CD1c-positive myeloid dendritic cell (primary cell): ENCODE data around the gene COX6A1.

Experiments used
- DNase-seq: peaks from one replicate; pipeline ENCODE4 v3.0.0-alpha.2; 2016; ENCODE audit errors: extremely low spot score

The COX6A1 gene

DNA sequence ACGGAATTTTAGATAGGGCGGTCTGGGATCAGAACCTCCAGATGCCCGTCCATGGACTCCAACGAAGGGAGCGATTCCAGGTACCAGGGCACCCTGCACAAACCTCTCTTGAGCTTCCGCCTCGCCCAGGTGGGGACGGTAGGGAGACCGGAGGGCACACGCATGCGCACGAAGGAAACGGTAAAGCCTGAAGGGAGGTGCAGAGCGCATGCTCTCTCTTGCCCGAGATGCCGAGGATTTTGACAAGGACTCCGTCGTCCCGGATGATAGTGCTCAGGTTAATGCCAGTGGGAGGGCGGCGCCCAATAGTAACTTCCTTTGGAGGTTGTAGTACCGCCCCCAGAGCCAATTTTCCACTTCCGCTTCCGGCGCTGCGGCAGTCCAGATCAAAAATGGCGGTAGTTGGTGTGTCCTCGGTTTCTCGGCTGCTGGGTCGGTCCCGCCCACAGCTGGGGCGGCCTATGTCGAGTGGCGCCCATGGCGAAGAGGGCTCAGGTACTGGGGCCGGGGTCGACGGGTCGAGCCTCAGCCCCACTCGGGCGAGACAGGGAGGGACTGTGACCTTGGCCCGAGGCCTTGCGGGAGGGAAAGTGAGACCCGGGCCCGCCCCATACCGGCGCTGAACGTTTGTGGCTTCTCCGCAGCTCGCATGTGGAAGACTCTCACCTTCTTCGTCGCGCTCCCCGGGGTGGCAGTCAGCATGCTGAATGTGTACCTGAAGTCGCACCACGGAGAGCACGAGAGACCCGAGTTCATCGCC lies at the start of gene COX6A1:
Gene COX6A1, plus strand, starts transcription at position 379 of the 760 bp plus-strand sequence. Its CDS starts 14 bp downstream, at position 393.
- peak; percentile 98 for DNase-seq

DNA sequence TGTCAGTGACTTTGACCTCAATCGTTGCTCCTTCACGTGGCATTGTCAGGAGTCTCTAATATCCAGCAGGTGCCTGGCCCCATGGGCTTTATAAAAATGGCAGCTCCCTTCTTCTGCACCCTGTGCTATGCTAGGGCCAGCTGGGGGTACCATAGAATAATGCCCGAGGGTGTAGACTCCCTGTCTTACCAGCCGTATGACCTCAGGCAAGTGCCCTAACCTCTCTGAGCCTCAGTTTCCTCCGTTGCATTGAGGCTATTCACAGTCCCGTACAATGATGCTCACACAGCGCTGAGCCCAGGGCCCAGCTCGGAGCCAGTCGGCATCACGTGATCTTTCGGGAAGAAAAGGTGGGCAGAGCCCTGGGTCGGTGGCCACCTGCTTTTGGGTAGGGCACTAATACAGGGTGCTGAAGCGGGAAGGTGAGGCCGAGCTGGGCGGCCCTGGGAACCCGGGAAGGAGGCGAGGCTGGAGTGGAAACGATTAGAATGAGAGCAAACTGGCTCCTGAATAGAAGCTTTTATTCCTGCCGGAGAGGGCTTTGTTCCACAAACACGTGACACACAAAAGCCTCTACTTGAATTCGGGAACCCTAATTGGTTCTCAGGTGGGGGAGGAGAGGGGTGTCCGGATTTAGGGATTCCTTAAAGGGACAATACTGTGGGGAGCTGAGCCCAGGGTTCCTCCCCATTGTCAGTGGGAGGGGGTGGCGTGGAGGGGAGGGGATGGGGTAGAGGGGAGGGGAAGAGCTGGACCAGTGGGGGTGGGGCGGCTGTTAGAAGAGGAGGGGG lies 49.0 kb upstream of the COX6A1 start:
- no peak for DNase-seq

DNA sequence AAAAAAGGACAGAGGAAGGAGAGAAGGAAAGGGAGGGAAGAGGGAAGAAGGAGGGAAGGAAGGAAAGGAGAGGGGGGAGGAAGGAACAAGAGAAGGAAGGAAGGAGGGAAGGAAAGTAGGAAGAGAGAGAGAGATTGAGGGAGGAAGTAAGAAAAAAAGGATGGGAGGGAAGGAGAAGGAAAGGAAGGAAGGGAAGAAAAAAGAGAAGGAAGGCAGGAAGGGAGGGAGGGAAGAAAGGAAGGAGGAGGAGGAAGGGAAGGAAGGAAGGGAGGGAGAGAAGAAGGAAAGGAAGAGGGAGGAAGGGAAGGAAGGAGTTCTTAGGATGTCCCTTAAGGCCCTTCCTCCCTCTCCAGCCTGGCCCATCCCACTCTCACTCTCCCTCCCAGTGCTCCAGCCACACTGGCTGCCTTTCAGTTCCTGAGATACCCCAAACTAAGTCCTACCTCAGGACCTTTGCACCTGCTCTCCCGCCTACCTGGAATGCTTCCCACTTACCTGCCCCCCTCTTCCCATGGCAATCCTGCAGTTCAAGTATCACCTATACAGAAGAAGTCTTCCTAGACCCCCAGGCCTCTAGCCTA lies 47.3 kb upstream of the COX6A1 start:
- DNase-seq: no peak

DNA sequence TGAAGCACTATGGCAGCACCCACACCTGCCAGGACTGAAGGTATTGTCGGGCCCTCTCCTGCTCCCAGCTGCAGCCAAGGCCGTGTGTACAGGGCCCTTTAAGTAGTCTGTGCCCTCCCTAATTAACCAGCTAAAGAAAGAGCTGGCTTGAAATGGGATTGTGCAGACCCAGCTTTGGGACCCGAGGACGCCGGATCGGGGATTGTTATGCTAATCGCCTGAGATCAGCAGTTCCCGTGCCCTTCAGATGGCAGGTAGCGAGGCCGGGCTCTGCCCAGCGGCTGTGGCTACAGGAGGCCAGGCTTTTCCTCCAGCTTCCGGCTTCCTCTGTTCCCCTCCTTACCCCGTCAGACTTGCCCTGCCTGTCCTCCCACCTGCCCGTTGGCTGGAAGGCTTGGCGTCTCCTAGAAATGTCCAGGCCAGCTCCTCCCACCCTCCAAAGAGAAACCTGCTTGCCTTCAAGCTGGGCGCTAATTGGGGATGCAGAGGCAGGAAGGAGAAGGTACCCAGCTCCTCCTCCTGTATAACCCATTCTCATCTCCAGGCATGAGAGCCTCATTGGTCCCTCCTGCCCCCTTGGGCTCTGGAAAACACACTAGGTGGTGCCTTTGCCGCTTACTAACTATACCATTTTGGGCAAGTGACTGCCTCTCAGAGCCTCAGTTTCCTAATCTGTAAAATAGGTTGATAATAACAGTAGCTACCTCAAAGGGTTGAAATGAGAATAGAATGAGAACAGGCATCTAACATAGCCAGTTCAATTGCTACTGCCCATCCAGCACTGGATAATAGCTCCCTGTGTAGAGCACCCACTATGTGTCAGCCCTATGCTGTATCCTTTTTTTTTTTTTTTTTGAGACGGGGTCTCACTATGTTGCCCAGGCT lies 43.2 kb upstream of the COX6A1 start:
- DNase-seq: no peak

DNA sequence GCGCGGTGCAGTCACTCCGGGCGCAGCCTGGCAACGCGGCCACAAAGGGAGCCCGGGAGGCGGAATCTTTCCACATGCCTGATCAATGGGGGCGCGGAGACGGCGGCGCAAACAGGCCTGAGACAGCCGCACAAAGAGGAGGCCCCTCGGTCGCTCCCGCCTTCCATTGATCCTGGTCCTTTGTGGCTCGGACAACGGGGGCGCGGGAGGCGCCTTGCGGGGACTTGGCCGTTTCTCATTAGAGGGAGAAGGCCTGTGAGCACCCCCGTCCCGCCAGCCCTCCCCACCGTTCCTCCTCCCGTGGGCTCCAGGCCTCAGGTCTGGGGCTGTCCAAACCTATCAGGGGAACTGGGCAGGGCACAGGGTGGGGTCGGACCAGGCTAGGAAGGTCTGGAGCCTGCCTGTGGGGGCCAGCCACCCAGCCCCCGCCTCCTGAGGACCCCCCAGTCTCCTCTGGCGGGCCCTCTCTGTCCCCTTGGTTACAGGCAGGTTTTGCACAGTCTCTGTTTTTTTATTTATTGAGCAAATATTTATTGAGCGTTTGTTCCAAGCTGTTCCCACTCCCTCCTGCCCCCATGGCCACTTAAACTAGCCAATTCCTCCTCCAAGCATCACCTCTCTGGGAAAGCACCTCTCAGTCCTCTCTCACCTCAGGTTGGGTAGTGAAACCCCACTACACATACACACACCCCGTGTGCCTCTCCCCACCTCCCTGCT lies 39.9 kb upstream of the COX6A1 start:
- no peak for DNase-seq

DNA sequence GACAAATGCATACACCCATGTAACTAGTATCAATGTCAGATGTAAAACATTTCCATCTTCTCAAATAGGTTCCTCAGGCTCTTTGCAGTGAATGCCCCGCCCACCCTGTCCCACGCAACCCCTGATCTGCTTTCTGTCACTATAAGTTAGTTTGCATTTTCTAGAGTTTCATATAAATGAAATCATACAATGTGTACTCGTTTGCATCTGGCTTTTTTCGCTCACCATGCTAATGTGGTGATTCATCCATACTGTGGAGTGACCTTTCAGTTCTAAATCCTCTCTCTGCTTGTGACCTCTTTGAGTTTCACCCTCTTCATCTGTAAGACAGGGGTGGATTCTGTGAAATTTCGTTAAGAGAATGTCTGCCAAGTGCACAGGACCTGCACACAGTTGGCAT lies 38.4 kb upstream of the COX6A1 start:
- DNase-seq: no peak

DNA sequence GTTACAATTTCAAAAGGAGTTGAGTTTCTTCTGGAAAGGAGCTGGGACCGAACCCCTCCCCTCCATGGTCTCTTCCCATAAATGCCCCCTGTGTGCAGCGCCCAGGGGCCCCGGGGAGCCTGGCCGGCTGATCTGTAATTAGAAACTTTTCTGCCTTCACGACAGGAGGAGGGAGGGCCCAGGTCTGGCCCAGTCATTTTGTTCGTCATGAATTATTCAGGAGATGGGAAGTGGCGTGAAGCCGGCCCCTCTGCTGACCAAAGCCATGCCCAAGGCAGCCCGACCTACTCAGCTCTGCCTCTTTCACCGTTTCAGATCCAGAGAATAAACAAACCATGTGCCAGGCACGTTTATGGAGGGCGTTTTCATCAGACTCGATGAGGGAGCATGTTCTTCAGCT lies 35.7 kb upstream of the COX6A1 start:
- DNase-seq: no peak

DNA sequence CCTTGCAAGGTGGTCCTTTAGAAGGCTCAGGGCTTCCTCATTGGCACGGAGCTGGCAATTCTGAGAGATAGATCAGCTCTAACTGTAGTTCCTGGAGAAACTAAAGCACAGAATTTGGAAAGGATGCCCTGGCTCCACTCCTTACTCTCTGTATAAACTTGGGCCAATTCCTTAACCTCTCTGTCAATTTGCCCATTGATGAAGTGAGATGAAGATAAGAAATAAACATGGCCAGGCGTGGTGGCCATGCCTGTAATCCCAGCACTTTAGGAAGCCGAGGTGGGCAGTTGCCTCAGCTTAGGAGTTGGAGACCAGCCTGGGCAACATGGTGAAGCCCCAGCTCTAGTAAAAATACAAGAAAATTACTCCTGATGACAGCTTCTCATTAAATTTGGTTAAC lies 34.0 kb upstream of the COX6A1 start:
- DNase-seq: no peak

DNA sequence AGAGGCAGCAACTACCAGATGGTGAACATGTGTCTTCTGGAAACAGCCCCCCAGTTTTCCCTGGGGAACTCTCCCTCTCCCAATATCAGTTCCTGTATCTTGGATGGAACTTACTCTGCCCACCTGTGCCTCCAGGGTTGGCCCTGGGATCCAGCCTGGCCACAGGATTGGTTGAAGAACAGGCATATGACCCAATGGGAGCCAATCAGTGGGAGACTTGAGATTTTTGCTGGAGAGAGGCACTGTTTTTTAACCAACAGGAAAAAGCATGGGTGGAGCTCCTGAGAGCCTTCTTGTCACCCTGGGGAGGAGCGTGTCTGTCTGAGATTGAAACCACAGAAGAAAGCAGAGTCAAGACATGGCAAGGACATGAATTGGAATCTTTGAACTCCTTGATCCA lies 33.6 kb upstream of the COX6A1 start:
- no peak for DNase-seq

DNA sequence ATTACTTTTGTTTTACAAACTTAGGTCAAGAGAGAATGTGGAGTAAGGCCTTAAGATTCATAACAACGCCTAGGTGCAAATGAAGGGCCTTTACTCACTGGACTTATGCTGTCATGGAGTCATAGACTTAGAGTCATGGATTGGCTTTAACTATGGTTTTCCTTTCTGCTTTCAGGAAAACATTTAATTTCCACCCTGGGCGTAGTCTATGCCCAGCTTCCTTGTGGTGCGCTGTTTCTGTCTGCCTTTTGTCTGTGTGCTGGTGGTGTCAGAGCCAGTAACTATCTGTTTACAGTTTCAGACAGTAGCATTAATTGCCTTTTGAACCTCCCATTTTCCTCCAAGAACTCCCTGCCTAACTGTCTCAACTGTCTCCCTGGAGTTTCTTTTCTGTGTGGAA lies 31.8 kb upstream of the COX6A1 start:
- no peak for DNase-seq

DNA sequence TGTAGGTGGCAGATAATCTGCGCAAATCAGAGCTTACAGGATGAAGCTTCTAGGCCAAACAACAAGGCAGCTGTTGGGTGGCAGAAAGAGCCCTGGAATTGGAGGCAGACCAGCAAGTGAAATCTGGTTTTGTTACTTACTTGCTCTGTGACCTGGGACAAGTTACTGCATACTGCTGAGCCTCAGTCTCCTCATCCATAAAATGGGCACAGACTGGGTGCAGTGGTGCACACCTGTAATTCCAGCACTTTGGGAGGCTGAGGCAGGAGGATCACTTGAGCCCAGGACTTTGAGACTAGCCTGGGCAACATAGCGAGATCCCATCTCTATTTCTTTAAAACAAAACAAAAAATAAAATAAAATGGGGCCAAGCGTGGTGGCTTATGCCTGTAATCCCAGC lies 31.4 kb upstream of the COX6A1 start:
- no peak for DNase-seq

DNA sequence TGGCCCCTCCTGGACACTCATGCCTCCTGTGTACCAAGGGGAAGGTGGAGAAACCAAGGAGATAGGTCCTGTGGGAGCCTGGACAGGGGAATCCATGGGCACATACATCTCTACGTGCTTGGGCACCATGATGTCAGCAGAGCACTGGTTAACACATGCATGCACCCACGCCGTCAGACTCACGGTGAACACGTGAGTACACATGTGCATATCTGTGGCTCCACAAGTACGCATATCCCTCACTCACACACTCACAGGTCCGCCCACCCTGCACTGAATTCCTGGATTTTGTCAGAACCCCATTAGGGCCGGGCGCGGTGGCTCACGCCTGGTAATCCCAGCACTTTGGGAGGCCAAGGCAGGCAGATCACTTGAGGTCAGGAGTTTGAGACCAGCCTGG lies 29.1 kb upstream of the COX6A1 start:
- no peak for DNase-seq

DNA sequence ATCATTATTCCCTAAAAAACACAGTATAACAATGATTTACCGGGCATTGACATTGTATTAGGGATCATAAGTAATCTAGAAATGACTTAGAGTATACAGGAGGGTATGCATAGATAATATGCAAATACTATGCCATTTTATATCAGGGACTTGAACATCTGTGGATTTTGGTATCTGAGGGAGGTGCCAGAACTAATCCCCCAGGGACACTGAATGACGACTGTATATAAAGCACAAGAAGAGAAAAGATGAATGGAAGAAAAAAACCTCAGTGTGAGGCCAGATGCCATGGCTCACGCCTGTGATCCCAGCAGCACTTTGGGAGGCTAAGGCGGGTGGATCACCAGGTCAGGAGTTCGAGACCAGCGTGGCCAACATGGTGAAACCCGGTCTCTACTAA lies 25.5 kb upstream of the COX6A1 start:
- DNase-seq: no peak

DNA sequence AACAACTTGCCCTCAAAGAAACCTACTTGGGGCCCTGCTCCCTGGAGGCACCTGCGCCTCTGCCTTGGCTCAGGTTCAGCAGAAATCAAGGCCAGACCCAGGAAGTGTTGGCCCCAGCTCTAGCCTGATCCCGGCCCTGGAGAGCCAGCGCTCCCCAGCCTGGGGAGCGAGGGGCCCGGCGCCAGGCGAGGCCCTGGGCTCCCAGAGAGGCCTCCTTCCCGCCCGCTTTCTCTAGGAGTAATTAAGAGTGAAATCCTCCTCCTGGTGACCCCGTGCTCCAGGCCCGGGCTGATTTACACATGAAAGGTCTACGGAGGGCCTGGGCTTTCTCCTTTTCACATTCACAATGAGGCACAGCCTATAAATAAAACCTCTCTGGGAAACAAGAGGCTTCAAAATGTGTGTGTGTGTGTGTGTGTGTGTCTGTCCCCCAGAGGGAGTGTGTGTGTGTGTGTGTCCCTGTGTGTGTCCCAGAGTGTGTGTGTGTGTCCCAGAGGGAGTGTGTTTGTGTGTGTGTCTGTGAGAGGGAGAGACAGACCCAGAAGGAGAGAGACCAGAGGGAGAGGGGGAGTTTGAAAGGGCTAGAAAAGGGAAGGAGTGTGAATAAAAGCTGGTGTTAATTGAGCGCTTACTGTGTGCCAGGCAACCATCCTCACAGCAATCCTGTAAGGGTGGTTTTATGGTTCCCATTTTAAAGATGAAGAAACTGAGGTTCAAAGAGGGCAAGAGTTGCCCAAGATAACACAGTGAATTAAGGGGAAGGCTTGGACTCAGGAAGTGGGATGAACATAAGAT lies 23.8 kb upstream of the COX6A1 start:
- DNase-seq: no peak

DNA sequence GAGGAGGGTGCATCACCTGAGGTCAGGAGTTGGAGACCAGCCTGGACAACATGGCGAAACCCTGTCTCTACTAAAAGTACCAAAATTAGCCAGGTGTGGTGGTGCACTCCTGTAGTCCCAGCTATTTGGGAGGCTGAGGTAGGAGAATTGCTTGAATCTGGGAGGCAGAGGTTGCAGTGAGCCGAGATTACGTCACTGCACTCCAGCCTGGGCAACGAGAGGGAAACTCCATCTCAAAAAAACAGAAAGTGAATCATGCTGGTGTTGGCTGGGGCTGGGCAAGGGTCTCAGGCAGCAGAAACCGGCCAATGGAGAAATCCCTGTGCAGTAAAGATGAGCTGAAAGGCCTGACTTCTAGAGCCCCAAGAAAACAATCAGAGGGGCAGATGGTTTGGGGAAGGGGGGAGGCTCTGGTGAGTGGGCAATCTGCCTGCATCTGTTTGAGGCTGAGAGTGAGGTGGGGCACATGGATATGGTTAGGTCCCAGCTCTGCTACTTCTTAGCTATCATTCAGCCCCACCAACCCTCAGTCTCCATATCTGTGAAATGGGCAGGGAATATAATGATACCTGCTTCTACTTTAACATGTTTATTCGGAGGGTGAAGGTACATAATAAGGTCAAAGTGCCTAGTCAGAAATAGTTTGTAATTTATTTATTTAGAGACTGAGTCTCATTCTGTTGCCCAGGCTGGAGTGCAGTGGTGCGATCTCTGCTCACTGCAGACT lies 21.3 kb upstream of the COX6A1 start:
- no peak for DNase-seq

DNA sequence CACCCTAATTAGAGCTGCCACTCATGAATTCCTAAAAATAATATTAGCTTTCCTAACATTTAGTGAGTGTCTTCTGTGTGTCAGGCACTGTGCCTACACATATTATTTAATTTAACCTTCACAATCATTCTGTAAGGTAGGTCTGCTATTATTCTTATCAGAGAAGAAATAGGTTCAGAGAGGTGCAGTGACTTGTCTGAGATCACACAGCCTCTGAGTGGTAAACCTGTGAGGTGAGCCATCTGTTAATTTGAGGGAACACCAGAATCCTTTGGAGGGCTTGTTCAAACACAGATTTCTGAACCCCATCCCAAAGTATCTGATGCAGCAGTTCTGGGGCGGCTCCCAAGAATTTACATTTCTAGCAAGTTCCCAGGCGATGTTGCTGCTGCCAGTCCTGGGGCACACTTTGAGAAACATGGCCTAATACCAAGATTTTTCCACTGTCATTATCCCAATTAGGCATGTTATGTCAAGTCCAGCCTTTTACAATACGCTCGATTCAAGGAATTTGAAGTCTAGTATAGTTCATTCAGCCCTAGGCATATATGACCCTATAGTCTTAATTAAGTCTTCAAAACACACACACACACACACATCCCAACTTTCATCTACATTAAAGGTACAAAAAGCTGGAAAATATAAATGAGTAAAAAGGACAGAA lies 19.9 kb upstream of the COX6A1 start:
- no peak for DNase-seq

DNA sequence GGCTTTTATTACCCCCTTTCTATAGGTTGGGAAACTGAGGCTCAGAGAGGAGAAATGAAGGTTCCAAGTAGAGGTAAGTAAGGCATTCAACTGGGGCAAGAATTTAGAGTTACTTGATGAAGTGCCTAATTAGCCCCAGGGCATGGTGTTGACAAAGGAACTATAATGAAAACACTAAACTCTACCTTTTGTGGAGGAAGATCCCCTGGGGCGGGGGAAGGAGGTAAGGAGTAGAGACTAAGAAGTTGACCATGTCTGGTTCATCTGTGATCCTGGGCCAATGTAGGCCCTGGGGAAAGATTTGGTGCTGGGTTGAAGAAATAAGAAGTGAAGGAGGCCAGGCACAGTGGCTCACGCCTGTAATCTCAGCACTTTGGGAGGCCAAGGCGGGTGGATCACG lies 16.2 kb upstream of the COX6A1 start:
- no peak for DNase-seq

DNA sequence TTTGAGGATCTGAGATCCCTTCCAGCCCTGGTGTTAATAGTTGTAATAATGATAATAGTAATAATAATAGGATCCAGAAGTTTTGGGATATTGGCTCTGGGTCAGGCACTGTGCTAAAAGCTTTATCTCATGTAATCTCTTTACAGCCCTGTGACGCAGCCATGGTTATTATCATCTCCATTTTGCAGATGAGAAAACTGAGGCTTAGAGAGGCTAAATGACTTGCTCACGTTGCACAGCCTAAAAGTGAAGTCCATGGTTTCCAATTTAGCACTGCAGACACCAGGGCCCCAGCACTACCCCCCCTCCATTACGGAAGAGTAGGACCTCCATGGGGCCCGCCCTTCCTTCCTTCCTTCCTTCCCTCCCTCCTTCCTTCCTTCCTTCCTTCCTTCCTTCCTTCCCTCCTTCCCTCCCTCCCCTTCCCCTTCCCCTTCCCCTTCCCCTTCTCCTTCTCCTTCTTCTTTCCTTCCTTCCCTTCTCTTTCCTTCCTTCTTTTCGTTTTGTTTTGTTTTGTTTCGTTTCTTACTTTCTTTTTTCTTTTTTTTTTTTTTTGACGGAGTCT lies 14.9 kb upstream of the COX6A1 start:
- no peak for DNase-seq

DNA sequence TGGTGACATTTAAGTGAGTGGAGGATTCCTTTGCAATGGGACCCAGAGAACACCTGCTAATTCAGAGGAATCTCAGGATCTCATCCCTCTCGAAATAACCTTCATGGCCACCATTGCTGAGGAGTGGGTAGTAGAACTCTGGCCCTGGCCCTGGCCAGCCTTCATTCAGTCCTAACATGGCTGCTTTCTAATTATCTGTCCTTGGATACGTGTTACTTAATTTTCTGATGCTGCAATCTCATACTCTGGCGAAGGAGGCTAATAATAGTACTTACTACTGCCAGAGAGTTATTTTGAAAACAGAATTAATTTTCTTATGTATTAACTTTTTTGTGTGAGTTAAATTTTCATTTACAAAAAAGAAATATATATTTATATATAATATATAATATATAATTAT lies 12.1 kb upstream of the COX6A1 start:
- no peak for DNase-seq
